HG03280 (cell line): ENCODE results near the gene CYTIP.

Experiments
- ATAC-seq: cut with Tn5 transposase; IDR thresholded peaks from one replicate; pipeline ENCODE4 v1.9.1; 2021; ENCODE audit warnings: mild to moderate bottlenecking, moderate library complexity; ENCODE audit not compliant: unreplicated experiment

The CYTIP gene

GRCh38 chr2:157443795-157444640 is at the start of gene CYTIP:
CYTIP (minus strand) TSS chr2:157444089; CDS start chr2:157444020, 69 bp downstream.
- ATAC-seq = peak; percentile 41

GRCh38 chr2:157492189-157492773 is 48.4 kb upstream of the CYTIP start:
- peak; percentile 93 for ATAC-seq

GRCh38 chr2:157489983-157490382 is 46.1 kb upstream of the CYTIP start:
- no peak for ATAC-seq

GRCh38 chr2:157488877-157489276 is 45.0 kb upstream of the CYTIP start:
- ATAC-seq = no peak

- no peak for ATAC-seq
Observed at GRCh38 chr2:157487747-157488146, 43.9 kb upstream of the CYTIP start.

- no peak for ATAC-seq
Observed at GRCh38 chr2:157487271-157487610, 43.4 kb upstream of the CYTIP start.

- ATAC-seq = no peak
Observed at GRCh38 chr2:157486596-157487270, 42.8 kb upstream of the CYTIP start.

GRCh38 chr2:157480182-157480961 is 36.5 kb upstream of the CYTIP start:
- peak; percentile 63 for ATAC-seq

GRCh38 chr2:157479081-157480027 is 35.5 kb upstream of the CYTIP start:
- peak; percentile 49 for ATAC-seq

GRCh38 chr2:157477919-157478318 is 34.0 kb upstream of the CYTIP start:
- ATAC-seq = no peak

- ATAC-seq = peak; percentile 30
Observed at GRCh38 chr2:157476953-157477709, 33.2 kb upstream of the CYTIP start.

- ATAC-seq = no peak
Observed at GRCh38 chr2:157475722-157476390, 32.0 kb upstream of the CYTIP start.

GRCh38 chr2:157473581-157473980 is 29.7 kb upstream of the CYTIP start:
- no peak for ATAC-seq

- ATAC-seq = peak; percentile 25
Observed at GRCh38 chr2:157471078-157471477, 27.2 kb upstream of the CYTIP start.

- peak; percentile 52 for ATAC-seq
Observed at GRCh38 chr2:157470321-157470720, 26.4 kb upstream of the CYTIP start.

- no peak for ATAC-seq
Observed at GRCh38 chr2:157469726-157470125, 25.8 kb upstream of the CYTIP start.

GRCh38 chr2:157468931-157469708 is 25.2 kb upstream of the CYTIP start:
- peak; percentile 82 for ATAC-seq

GRCh38 chr2:157466764-157467163 is 22.9 kb upstream of the CYTIP start:
- no peak for ATAC-seq
